Brain microvascular endothelial cell (primary cell): ENCODE results near the gene SURF4.
A peak's percentile ranks its signal among the peaks of the same experiment; 100 is the strongest.

ENCODE experiments used
- DNase-seq: peaks from one replicate; pipeline ENCODE4 v3.0.0-alpha.2; 2020
- H3K27ac ChIP-seq: fragments of 250-450 bp; sonication (Bioruptor Pico); 2 replicates; pipeline ENCODE4 v1.5.1; 2020; ENCODE audit warnings: mild to moderate bottlenecking, moderate library complexity
- H3K27me3 ChIP-seq: fragments of 250-450 bp; sonication (Bioruptor Pico); replicated peaks from 2 replicates; pipeline ENCODE4 v1.5.1; 2020; ENCODE audit warnings: mild to moderate bottlenecking
- H3K36me3 ChIP-seq: fragments of 250-450 bp; sonication (Bioruptor Pico); replicated peaks from 2 replicates; pipeline ENCODE4 v1.5.1; 2020; ENCODE audit warnings: mild to moderate bottlenecking
- H3K4me3 ChIP-seq: 2 replicates; pipeline ENCODE4 v1.5.1; 2011; ENCODE audit warnings: low read depth, mild to moderate bottlenecking, control low read depth, low read length, moderate library complexity
- in situ Hi-C: cut with HindIII; loops from 2 replicates; pipeline ENCODE4 v1.10.0; 2017; ENCODE audit warnings: low sequenced_read_pairs, low pct_ligation_motif_present
- TF ChIP-seq, protein P1 (sequence below): IDR thresholded peaks from 2 replicates; pipeline ENCODE4 v1.5.1; 2011; ENCODE audit warnings: low read depth, mild to moderate bottlenecking, moderate library complexity, low read length, control low read depth, inconsistent platforms; ENCODE audit errors: missing control alignments

SURF4 gene

GRCh38 chr9:133406480-133407307 lies 30.8 kb upstream of the SURF4 start:
- TF ChIP-seq, protein P1, sequence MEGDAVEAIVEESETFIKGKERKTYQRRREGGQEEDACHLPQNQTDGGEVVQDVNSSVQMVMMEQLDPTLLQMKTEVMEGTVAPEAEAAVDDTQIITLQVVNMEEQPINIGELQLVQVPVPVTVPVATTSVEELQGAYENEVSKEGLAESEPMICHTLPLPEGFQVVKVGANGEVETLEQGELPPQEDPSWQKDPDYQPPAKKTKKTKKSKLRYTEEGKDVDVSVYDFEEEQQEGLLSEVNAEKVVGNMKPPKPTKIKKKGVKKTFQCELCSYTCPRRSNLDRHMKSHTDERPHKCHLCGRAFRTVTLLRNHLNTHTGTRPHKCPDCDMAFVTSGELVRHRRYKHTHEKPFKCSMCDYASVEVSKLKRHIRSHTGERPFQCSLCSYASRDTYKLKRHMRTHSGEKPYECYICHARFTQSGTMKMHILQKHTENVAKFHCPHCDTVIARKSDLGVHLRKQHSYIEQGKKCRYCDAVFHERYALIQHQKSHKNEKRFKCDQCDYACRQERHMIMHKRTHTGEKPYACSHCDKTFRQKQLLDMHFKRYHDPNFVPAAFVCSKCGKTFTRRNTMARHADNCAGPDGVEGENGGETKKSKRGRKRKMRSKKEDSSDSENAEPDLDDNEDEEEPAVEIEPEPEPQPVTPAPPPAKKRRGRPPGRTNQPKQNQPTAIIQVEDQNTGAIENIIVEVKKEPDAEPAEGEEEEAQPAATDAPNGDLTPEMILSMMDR = peak; percentile 96
- H3K27me3 ChIP-seq = no peaks in the 10 kb centered on the region
- peaks cover 41% of the 10 kb centered on the region for H3K36me3 ChIP-seq
- in situ Hi-C loops = no loop called here
- H3K4me3 ChIP-seq = no peak overlapping the region
- DNase-seq = peak; percentile 68
- no peak overlapping the region for H3K27ac ChIP-seq

DNA sequence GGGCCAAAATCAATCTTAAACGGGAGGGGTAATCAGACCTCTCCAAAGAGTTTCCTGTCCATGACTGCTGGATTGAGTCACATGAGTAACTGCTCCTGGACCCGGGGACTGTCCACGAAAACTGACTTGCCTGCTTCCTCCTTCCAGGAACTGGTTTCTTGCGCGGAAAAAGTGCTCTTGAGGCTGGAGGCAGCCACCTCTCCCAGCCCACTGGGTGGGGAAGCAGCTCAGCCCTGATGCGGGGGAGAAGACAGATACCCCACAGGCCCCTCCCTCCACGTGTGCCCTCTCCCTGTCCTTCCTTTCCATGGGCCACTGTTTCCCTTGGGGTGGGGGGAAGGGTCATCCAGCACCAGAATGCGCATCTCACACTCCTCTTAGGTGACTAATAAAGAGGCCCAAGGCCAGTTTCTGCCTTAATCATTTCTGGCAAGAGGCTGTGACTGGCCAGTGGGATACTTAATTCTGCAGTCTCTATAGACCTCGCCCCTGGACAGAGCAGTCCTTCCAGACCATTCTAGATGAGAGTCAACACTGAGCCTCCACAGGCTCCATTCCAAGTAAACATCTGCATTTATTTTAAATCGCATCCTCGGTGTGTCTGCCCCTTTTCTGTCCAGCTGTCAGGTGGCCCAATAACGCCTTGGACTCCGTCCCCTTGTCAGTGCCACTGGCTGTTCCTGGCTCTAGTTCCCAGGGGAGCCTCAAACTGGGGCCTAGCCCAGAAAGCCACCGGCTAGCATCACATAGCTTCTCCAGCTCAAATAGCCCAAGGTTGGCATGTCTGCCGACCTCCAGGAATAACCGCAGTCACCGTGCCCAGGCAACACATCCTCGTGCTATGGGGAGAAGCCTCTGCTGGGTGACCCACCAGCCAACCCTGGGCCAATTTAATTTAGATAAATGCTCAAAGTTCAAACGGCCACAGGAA lies 29.9 kb upstream of the SURF4 start:
- TF ChIP-seq, protein P1 = no peak
- Histone ChIP-seq H3K4me3 (no peak overlapping the region), H3K27ac (no peak overlapping the region), H3K27me3 (no peaks in the 10 kb centered on the region), H3K36me3 (peaks cover 36% of the 10 kb centered on the region)
- no peak for DNase-seq
- in situ Hi-C loops = no loop called here

DNA sequence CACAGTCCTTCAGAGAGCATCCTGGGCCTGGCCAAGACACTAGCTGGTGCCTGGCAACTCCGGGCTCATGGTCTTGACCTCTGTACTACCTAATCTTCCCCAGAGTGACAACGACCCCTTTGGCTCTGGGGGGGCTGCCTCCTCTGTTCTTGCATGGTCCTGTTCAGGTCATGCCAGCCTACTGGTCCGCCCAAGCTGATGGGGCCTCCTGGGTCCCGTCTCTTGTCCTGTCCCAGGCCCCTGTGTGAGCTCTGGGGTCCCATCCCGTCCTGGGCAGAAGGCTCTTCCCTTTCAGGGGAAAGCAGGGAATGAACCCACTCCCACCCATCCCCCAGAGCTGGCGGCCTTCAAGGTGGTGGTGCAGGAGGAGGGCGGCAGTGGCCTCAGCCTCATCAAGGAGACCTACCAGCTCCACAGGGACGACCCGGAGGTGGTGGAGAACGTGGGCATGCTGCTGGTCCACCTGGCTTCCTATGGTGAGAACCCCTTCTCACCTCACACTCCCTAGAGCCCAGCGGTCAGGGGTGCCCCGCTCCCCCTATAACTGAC lies 28.7 kb upstream of the SURF4 start:
- Histone ChIP-seq H3K27ac (no peak overlapping the region), H3K36me3 (peaks cover 27% of the 10 kb centered on the region), H3K27me3 (no peaks in the 10 kb centered on the region), H3K4me3 (no peak overlapping the region)
- in situ Hi-C loops = no loop called here
- DNase-seq = no peak
- TF ChIP-seq, protein P1 = no peak

DNA sequence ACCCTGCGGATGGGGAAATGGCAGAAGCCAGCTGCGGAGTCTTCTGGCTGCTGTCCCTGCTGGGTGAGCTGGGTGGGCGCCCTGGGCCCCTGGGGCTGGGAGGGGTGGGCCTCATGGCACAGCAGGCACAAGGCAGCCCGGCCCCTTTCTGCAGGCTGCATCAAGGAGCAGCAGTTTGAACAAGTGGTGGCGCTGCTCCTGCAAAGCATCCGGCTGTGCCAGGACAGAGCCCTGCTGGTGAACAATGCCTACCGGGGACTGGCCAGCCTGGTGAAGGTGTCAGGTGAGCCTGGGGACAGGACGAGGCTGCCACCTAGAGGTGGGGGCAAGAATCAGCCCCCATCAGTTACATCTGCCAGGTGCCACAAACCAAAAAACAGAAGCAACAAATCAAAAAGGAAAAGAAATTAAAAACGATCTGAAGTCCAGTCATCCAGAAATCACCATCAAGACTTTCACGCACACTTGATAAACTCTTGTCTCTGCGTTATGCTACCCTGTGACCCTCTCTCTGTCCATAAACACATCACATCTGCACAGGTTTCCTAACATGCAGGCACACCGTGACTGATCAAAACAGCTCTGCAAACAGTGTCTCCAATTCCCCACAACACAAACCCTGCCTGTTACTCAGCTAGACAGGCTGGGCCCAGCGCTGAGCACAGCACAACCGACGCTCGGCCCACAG lies 28.1 kb upstream of the SURF4 start:
- peaks cover 27% of the 10 kb centered on the region for H3K36me3 ChIP-seq
- no peak for DNase-seq
- TF ChIP-seq, protein P1 = peak; percentile 68
- no peaks in the 10 kb centered on the region for H3K27me3 ChIP-seq
- in situ Hi-C loops = no loop called here
- no peak overlapping the region for H3K4me3 ChIP-seq
- no peak overlapping the region for H3K27ac ChIP-seq

DNA sequence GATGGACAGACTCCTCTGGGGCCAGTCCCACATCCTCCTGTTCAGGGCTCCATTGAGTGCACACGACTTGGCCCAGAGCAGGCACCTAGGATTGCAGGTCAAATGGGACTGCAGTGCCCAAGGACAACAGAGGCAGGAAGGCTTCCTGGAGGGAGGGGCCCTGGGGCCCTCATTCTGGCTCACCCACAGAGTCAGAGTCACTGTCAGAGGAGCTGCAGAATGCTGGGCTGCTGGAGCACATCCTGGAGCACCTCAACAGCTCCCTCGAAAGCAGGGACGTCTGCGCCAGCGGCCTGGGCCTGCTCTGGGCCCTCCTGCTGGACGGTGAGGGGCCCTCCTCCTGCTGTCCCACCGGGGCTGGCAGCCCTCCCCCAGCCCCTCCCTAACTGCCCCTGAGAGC lies 26.8 kb upstream of the SURF4 start:
- in situ Hi-C loops = no loop called here
- Histone ChIP-seq H3K4me3 (no peak overlapping the region), H3K36me3 (peaks cover 24% of the 10 kb centered on the region), H3K27me3 (no peaks in the 10 kb centered on the region), H3K27ac (no peak overlapping the region)
- no peak for DNase-seq
- TF ChIP-seq, protein P1 = no peak
